COLO829 (cell line): ENCODE data around the gene APPL2.
"Not testable (repeated sequence)": the region's sequence is repeated elsewhere in the genome, so short reads cannot be mapped to it uniquely, and the experiment has no call there.

Experiments
- DNase-seq: peaks from one replicate; pipeline ENCODE4 v3.0.0; 2012; ENCODE audit warnings: low spot score

Gene APPL2

GRCh38 chr12:105192624-105193225 lies 43.2 kb downstream of the APPL2 start:
- DNase-seq, result no peak

DNA sequence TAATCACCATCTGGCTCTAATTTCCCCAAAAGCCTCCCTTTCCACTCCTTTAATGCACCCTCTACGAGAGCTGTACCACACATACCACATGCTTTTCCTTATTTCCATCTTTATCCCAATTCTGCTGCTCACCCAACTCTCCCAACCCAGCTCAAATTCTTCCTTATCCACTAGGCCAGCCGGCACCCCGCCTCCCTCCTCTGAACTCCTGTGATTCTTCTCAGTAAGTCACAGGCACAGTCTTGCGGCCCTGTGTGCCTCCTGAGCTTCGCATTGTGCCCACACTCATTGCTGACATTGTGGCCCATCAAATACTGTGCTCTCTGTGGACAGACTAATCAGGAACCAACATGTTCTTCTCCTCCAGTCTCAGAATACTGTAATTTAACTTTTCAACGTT lies 45.4 kb downstream of the APPL2 start:
- no peak for DNase-seq

- DNase-seq, result no peak
Measured at GRCh38 chr12:105189293-105189692, 46.7 kb downstream of the APPL2 start.

- not testable (repeated sequence) for DNase-seq
Measured at GRCh38 chr12:105183976-105184375, 52.0 kb downstream of the APPL2 start.

GRCh38 chr12:105183406-105183805 lies 52.6 kb downstream of the APPL2 start:
- DNase-seq, result not testable (repeated sequence)

GRCh38 chr12:105179114-105179513 lies 56.9 kb downstream of the APPL2 start:
- DNase-seq, result not testable (repeated sequence)

GRCh38 chr12:105177208-105177607 lies 58.8 kb downstream of the APPL2 start:
- no peak for DNase-seq

GRCh38 chr12:105175397-105175990 lies 60.5 kb downstream of the APPL2 start:
- no peak for DNase-seq

DNA sequence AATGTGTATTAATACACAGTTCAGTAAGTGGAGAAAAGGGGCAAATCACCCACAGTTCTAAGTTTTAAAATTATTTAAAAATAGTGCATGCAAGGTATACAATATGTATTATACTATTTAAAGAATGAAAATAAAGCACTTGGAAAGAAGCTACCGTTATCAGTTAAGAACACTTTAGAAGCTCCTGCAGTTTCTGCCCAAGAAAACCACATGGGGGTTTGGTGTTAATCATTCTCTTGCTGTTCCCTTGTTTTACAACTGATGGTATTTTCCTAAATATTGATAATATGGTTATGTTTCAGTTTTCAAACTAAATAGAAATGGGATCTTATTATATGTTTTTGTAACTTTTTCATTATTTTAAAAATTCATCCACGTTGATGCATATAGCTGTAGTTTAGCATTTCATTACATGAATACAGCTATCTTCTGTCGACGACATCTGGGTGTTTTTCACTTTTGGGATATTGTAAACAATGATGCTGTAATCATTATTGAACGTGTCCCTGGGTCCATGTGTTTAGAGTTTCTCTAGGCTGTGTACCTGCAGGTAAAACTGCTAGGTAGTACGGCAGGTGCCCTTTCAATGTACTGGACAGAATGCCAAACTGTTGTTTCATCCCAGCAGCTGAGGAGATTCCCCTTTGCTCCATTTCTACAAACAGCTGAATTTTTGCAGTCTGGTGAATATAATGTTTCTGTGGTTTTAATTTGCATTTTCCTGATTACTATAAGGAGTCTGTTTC lies 64.1 kb downstream of the APPL2 start:
- DNase-seq, result no peak

DNA sequence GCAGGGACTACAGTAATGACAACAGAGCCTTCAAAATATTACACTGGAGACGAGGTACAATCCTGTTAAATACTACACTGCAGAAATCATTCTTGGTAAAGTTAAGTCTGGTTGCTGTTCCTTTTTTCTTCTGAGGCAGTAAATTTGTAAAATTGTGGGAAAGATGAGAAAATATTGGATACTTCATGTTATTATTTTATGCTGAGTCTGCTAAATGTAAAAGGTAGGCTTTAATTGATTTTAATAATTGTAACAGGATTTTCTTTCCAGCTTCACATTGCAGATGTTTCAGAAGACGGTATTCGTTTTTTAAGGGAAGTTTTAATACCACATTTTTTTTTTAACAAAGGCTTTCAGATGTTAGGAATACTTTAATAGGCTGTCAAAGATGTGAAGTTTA lies 65.8 kb downstream of the APPL2 start:
- no peak for DNase-seq

DNA sequence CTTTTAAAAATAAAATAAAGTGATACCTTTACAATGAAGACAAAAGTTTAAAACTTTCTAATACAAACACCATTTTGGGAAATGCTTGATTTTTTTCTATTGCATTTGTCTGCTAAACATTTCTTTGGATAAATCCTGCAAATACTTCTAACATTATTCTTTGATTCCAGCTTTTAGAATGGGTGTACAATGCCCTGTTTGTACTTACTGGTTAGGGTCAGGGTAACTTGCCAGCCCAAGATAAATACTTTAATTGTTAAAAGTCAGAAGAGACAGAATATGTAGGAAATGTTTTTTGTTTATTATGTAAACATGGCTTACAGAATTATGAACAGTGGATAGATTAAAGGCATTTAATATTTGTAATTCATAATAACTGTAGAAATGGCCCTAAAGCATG lies 68.0 kb downstream of the APPL2 start:
- peak; percentile 17 for DNase-seq

- DNase-seq, result no peak
Measured at GRCh38 chr12:105167346-105167745, 68.6 kb downstream of the APPL2 start.

- no peak for DNase-seq
Measured at GRCh38 chr12:105166736-105167135, 69.2 kb downstream of the APPL2 start.

DNA sequence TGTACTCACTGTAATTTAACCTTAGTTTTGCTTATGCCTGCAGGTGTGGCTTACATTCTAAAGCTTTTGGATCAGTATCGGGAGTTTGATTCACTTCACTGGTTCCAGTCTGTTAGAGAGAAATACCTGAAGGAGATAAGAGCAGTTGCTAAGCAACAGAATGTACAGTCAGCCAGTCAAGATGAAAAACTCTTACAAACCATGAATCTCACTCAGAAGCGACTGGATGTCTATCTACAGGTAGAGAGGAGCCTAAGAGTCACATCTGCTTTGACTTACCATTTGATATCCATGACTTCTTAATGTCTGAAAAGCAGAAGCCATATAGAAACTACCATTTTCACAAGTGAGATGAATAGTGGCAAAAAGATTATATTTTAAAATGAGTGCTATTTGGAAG lies 71.9 kb downstream of the APPL2 start:
- DNase-seq, result no peak

DNA sequence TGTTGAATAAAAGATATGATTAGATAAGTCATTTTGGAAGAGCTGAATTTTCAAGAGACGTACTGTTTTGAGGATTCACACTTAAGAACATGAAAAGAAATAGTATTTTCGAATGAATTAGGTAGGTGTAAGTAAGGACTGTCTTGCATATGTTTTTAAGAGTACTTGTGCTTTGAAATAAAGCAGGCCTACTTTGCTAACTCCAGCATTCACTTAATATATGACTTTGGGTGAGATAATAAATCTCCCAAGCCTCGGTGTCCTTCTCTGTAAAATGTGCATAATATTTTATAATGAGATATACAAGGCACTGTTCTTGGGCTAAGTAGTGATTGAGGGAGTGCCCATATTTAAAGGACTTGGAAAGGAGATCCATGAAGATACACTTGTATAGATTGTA lies 73.8 kb downstream of the APPL2 start:
- no peak for DNase-seq

DNA sequence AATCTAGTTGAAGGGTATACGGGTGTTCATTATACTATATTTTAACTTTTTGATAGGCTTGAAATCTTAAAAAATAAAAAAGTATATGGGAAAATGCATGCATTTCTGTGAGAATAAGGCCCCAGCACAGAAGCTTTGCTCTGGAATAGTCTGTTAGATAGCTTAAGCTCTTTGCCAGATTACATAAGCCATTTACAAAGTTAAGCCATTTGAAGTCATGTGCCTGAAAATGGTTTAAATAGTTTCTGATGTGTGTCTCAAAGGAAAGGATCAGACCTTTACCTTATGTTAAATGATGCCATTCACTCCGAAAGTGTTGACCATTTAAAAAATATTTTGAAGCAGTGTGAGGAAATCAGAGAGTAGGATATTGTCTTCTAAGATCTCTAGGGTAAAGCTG lies 77.1 kb downstream of the APPL2 start:
- DNase-seq, result no peak

DNA sequence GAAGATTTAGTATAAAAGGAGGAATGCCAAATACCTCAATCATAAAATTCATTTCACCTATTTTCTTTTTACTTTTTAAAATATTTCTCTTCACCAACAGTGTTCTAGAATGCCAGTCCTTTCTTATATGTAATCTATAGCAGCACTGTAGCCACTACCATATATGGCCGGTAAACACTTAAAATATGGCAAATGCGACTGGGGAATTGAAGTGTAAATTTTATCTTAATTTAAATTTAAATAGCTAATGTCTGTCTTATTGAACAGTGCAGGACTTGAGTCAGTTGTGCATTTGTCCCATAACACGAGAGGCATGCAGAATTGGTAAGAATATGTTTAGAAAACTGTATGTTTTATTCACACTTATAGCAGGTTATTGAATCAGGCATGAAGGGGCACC lies 78.4 kb downstream of the APPL2 start:
- DNase-seq, result no peak

DNA sequence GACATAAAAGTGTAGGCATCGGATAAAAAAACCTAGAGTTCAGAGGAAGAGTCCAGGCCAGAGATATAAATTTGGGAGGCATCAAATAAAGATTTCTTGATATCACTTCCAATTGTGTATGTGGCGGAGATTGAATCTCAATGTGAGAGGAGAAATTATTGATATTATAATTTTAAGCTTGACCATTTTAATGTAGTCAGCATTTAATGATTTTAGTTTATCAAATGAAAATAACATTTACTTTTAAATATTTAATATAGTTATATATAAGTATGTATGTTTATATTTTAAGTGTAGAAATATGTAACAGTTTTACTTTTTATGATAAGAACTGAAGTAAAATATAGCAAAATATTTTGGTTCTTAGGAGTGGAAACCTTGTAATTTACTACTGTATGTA lies 79.7 kb downstream of the APPL2 start:
- DNase-seq, result no peak

GRCh38 chr12:105142259-105142658 lies 93.7 kb downstream of the APPL2 start:
- no peak for DNase-seq

- DNase-seq, result no peak
Measured at GRCh38 chr12:105141320-105141922, 94.6 kb downstream of the APPL2 start.

GRCh38 chr12:105138248-105138647 lies 97.7 kb downstream of the APPL2 start:
- DNase-seq, result no peak
